ENCODE data around the gene ZRANB3. TPM values are rescaled to one million over a fixed set of nuclear protein-coding genes. Genes with fewer than 3 reads are reported as not detected.

The ZRANB3 gene
- total and polyA plus RNA-seq, 2 experiments from 2014 or later: 3.6 to 10.4 TPM

GRCh38 chr2:135285391-135285790 lies 245.6 kb downstream of the ZRANB3 start:
- Histone ChIP-seq H3K4me3 (no peak overlapping the region), H3K27me3 (no peaks in the 10 kb centered on the region), H4K20me1 (ENCODE audit: insufficient read depth, poor library complexity, severe bottlenecking) (no peaks in the 10 kb centered on the region), H3K4me1 (ENCODE audit: insufficient read depth) (no peaks in the 10 kb centered on the region), H3K36me3 (replicated peaks; ENCODE audit: insufficient read depth, low read depth) (no peaks in the 10 kb centered on the region), H2AFZ (no peak overlapping the region), H3K9me3 (ENCODE audit: low read depth) (no peaks in the 10 kb centered on the region), H3K9me2 (replicated peaks; ENCODE audit: insufficient read depth) (no peaks in the 10 kb centered on the region), H3K27ac (no peak overlapping the region), H3K4me2 (no peak overlapping the region), H3K79me2 (no peaks in the 10 kb centered on the region)
- no peak for DNase-seq (ENCODE audit: low spot score)
- WGBS (ENCODE audit: low lambda C conversion rate, missing lambda C conversion rate): 89% methylated on average over 3 of the region's 3 CpGs
- TF ChIP-seq EZH2 (IDR thresholded peaks at IDR 0.05; ENCODE audit: borderline replicate concordance) (no peak), EZH2phosphoT487 (IDR thresholded peaks at IDR 0.05; ENCODE audit: low read depth, severe bottlenecking, unreplicated experiment) (no peak), CTCF (IDR thresholded peaks at IDR 0.05; ENCODE audit: poor library complexity) (no peak)

GRCh38 chr2:135281379-135281778 lies 249.6 kb downstream of the ZRANB3 start:
- no peak for DNase-seq (ENCODE audit: low spot score)
- Histone ChIP-seq H3K27me3 (no peaks in the 10 kb centered on the region), H3K4me1 (ENCODE audit: insufficient read depth) (no peaks in the 10 kb centered on the region), H3K9me3 (ENCODE audit: low read depth) (no peaks in the 10 kb centered on the region), H4K20me1 (ENCODE audit: insufficient read depth, poor library complexity, severe bottlenecking) (no peaks in the 10 kb centered on the region), H2AFZ (no peak overlapping the region), H3K9me2 (replicated peaks; ENCODE audit: insufficient read depth) (no peaks in the 10 kb centered on the region), H3K4me3 (no peak overlapping the region), H3K27ac (no peak overlapping the region), H3K36me3 (replicated peaks; ENCODE audit: insufficient read depth, low read depth) (no peaks in the 10 kb centered on the region), H3K4me2 (no peak overlapping the region), H3K79me2 (no peaks in the 10 kb centered on the region)
- WGBS (ENCODE audit: low lambda C conversion rate, missing lambda C conversion rate): 92% methylated on average over 1 of the region's 1 CpG
- TF ChIP-seq EZH2 (IDR thresholded peaks at IDR 0.05; ENCODE audit: borderline replicate concordance): no peak
- TF ChIP-seq CTCF (IDR thresholded peaks at IDR 0.05; ENCODE audit: poor library complexity): no peak
- TF ChIP-seq EZH2phosphoT487 (IDR thresholded peaks at IDR 0.05; ENCODE audit: low read depth, severe bottlenecking, unreplicated experiment): no peak

GRCh38 chr2:135279209-135279608 lies 251.8 kb downstream of the ZRANB3 start:
- Histone ChIP-seq H3K79me2 (no peaks in the 10 kb centered on the region), H2AFZ (no peak overlapping the region), H3K4me3 (no peak overlapping the region), H3K27ac (no peak overlapping the region), H3K9me3 (ENCODE audit: low read depth) (no peaks in the 10 kb centered on the region), H3K27me3 (no peaks in the 10 kb centered on the region), H3K36me3 (replicated peaks; ENCODE audit: insufficient read depth, low read depth) (no peaks in the 10 kb centered on the region), H3K9me2 (replicated peaks; ENCODE audit: insufficient read depth) (no peaks in the 10 kb centered on the region), H4K20me1 (ENCODE audit: insufficient read depth, poor library complexity, severe bottlenecking) (no peaks in the 10 kb centered on the region), H3K4me1 (ENCODE audit: insufficient read depth) (no peaks in the 10 kb centered on the region), H3K4me2 (no peak overlapping the region)
- TF ChIP-seq CTCF (IDR thresholded peaks at IDR 0.05; ENCODE audit: poor library complexity) (no peak), EZH2 (IDR thresholded peaks at IDR 0.05; ENCODE audit: borderline replicate concordance) (no peak), EZH2phosphoT487 (IDR thresholded peaks at IDR 0.05; ENCODE audit: low read depth, severe bottlenecking, unreplicated experiment) (no peak)
- DNase-seq (ENCODE audit: low spot score): no peak

GRCh38 chr2:135276525-135276924 lies 254.5 kb downstream of the ZRANB3 start:
- TF ChIP-seq EZH2phosphoT487 (IDR thresholded peaks at IDR 0.05; ENCODE audit: low read depth, severe bottlenecking, unreplicated experiment) (no peak), CTCF (IDR thresholded peaks at IDR 0.05; ENCODE audit: poor library complexity) (no peak), EZH2 (IDR thresholded peaks at IDR 0.05; ENCODE audit: borderline replicate concordance) (no peak)
- DNase-seq (ENCODE audit: low spot score): no peak
- H3K4me1 ChIP-seq (ENCODE audit: insufficient read depth): no peaks in the 10 kb centered on the region
- no peaks in the 10 kb centered on the region for H3K36me3 ChIP-seq (replicated peaks; ENCODE audit: insufficient read depth, low read depth)
- no peaks in the 10 kb centered on the region for H3K79me2 ChIP-seq
- no peaks in the 10 kb centered on the region for H3K27me3 ChIP-seq
- H2AFZ ChIP-seq: no peak overlapping the region
- no peak overlapping the region for H3K4me3 ChIP-seq
- WGBS (ENCODE audit: low lambda C conversion rate, missing lambda C conversion rate): 70% methylated on average over 2 of the region's 2 CpGs
- H3K9me3 ChIP-seq (ENCODE audit: low read depth): no peaks in the 10 kb centered on the region
- no peak overlapping the region for H3K4me2 ChIP-seq
- no peaks in the 10 kb centered on the region for H4K20me1 ChIP-seq (ENCODE audit: insufficient read depth, poor library complexity, severe bottlenecking)
- no peaks in the 10 kb centered on the region for H3K9me2 ChIP-seq (replicated peaks; ENCODE audit: insufficient read depth)
- H3K27ac ChIP-seq: no peak overlapping the region

Data from hepatocyte (in vitro differentiated cells).